Measurements from ENCODE around the gene IFT22.

Gene IFT22

DNA sequence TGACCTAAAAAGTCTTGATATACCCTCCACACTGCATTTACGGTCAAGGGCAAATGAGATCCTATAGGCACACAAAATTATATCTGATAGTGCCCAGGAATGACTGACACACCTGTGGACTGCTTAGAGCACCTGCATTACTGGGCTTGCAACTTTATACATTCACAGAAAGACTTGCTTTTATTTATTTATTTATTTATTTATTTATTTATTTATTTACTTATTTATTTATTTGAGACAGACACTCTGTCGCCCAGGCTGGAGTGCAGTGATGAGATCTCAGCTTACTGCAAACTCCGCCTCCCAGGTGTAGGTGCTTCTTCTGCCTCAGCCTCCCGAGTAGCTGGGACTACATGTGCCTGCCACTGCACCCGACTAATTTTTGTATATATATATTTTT lies 6.5 kb upstream of the IFT22 start:
- H3K4me1 ChIP-seq: no peaks in the 10 kb centered on the region
- no peaks in the 10 kb centered on the region for H3K36me3 ChIP-seq
- no peaks in the 10 kb centered on the region for H3K9me3 ChIP-seq
- H3K27me3 ChIP-seq: no peaks in the 10 kb centered on the region
- no peak overlapping the region for H3K4me3 ChIP-seq (ENCODE audit: low read depth, low read length)
- no peak for DNase-seq
- TF ChIP-seq, protein P1, sequence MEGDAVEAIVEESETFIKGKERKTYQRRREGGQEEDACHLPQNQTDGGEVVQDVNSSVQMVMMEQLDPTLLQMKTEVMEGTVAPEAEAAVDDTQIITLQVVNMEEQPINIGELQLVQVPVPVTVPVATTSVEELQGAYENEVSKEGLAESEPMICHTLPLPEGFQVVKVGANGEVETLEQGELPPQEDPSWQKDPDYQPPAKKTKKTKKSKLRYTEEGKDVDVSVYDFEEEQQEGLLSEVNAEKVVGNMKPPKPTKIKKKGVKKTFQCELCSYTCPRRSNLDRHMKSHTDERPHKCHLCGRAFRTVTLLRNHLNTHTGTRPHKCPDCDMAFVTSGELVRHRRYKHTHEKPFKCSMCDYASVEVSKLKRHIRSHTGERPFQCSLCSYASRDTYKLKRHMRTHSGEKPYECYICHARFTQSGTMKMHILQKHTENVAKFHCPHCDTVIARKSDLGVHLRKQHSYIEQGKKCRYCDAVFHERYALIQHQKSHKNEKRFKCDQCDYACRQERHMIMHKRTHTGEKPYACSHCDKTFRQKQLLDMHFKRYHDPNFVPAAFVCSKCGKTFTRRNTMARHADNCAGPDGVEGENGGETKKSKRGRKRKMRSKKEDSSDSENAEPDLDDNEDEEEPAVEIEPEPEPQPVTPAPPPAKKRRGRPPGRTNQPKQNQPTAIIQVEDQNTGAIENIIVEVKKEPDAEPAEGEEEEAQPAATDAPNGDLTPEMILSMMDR (IDR thresholded peaks at IDR 0.05; ENCODE audit: low read depth, low read length): no peak

GRCh38 chr7:101319401-101319800 lies 2.2 kb downstream of the IFT22 start:
- H3K4me3 ChIP-seq (ENCODE audit: low read depth, low read length): no peak overlapping the region
- no peak for DNase-seq
- H3K4me1 ChIP-seq: no peaks in the 10 kb centered on the region
- H3K9me3 ChIP-seq: no peaks in the 10 kb centered on the region
- no peaks in the 10 kb centered on the region for H3K27me3 ChIP-seq
- TF ChIP-seq, protein P1 (IDR thresholded peaks at IDR 0.05; ENCODE audit: low read depth, low read length): no peak
- peaks cover 9% of the 10 kb centered on the region for H3K36me3 ChIP-seq

DNA sequence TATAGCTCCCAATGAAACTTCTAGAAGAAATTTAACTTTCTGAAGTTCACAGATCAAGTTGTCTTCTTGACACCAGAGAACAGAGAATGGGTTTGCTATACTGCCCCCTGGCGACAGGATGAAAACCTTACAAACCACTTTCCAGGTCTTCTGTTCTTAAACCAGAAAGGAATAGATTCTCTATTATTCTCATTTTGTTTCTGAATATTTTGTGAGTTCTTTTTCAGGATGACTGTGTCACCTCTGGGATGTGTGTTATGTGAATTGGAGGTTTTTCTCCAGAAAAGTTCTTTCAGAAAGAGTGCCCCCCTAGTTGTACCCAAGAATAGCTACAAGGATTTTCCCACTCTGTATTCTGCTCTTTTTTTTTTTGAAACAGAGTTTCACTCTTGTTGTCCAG lies 6.3 kb downstream of the IFT22 start:
- H3K9me3 ChIP-seq: peaks cover 2% of the 10 kb centered on the region; the same call in 1 of the 2 replicates
- H3K4me1 ChIP-seq: no peaks in the 10 kb centered on the region
- H3K27me3 ChIP-seq: no peaks in the 10 kb centered on the region
- DNase-seq: peak; percentile 61
- peaks cover 33% of the 10 kb centered on the region for H3K36me3 ChIP-seq
- no peak overlapping the region for H3K4me3 ChIP-seq (ENCODE audit: low read depth, low read length)
- TF ChIP-seq, protein P1 (IDR thresholded peaks at IDR 0.05; ENCODE audit: low read depth, low read length): peak; percentile 87

GRCh38 chr7:101308245-101309085 lies 13.1 kb downstream of the IFT22 start:
- Histone ChIP-seq H3K27me3 (peaks cover 5% of the 10 kb centered on the region), H3K4me1 (no peaks in the 10 kb centered on the region), H3K9me3 (peaks cover 2% of the 10 kb centered on the region; the same call in 1 of the 2 replicates), H3K4me3 (ENCODE audit: low read depth, low read length) (peak overlapping the region; percentile 86), H3K36me3 (peaks cover 24% of the 10 kb centered on the region)
- DNase-seq: peak; percentile 83
- TF ChIP-seq, protein P1 (IDR thresholded peaks at IDR 0.05; ENCODE audit: low read depth, low read length): no peak

- H3K9me3 ChIP-seq: peaks cover 2% of the 10 kb centered on the region
- no peaks in the 10 kb centered on the region for H3K4me1 ChIP-seq
- no peak overlapping the region for H3K4me3 ChIP-seq (ENCODE audit: low read depth, low read length)
- no peak for DNase-seq
- peaks cover 23% of the 10 kb centered on the region for H3K27me3 ChIP-seq
- TF ChIP-seq, protein P1 (IDR thresholded peaks at IDR 0.05; ENCODE audit: low read depth, low read length): no peak
- peaks cover 12% of the 10 kb centered on the region for H3K36me3 ChIP-seq
Measured at GRCh38 chr7:101306307-101306706, 15.3 kb downstream of the IFT22 start.

- H3K4me1 ChIP-seq: no peaks in the 10 kb centered on the region
- H3K36me3 ChIP-seq: no peaks in the 10 kb centered on the region
- H3K9me3 ChIP-seq: peaks cover 8% of the 10 kb centered on the region
- no peak for DNase-seq
- peaks cover 54% of the 10 kb centered on the region for H3K27me3 ChIP-seq
- TF ChIP-seq, protein P1 (IDR thresholded peaks at IDR 0.05; ENCODE audit: low read depth, low read length): no peak
- H3K4me3 ChIP-seq (ENCODE audit: low read depth, low read length): no peak overlapping the region
Measured at GRCh38 chr7:101303102-101303701, 18.4 kb downstream of the IFT22 start.
